HG03558 (cell line): ENCODE data around the gene F7.
"Not testable (repeated sequence)": the region's sequence is repeated elsewhere in the genome, so short reads cannot be mapped to it uniquely, and the experiment has no call there.

ENCODE experiments used
- ATAC-seq: cut with Tn5 transposase; IDR thresholded peaks from one replicate; pipeline ENCODE4 v1.9.1; 2021; ENCODE audit warnings: moderate number of reproducible peaks; ENCODE audit not compliant: unreplicated experiment; ENCODE audit errors: extremely low read depth

Gene F7

DNA sequence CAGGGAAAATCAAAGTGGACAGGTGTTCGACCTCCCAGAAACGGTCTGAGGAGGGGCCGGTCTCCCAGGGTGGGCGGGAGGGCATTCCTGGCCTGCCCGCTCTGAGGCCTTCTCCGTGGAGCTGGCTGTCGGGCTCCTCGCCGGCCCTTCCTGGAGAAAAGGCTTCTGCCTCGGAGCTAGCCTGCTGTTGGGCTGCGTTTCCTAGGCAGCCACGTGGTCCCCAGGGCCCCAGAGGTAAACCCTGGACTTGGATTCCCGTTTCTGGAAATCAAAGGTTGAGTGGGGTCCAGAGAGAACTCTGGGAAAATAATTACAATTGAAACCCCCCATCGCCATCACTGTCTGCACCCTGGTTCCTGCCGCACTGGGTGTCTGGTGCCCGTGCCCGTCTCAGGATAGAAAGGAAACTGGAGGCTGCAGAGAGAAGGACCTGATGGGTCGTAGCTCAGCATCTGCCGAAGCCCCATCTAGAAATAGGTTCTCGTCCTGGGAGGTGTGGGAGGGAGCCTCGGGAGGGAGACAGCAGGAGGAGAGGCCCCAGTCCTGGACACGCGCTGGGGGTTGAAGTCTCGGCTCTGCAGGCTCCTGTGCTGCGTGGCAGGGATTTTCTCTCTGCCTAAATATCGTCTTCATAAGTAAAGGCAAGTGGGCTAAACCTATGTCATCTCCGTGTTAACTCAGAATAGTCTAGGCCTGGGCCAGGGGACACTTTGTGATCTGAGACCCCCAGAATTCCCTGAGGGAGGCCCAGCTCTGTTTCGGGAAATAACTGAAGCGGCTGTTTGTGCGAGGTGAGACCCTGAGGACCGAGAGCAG, 45.2 kb downstream of the F7 start:
- no peak for ATAC-seq

DNA sequence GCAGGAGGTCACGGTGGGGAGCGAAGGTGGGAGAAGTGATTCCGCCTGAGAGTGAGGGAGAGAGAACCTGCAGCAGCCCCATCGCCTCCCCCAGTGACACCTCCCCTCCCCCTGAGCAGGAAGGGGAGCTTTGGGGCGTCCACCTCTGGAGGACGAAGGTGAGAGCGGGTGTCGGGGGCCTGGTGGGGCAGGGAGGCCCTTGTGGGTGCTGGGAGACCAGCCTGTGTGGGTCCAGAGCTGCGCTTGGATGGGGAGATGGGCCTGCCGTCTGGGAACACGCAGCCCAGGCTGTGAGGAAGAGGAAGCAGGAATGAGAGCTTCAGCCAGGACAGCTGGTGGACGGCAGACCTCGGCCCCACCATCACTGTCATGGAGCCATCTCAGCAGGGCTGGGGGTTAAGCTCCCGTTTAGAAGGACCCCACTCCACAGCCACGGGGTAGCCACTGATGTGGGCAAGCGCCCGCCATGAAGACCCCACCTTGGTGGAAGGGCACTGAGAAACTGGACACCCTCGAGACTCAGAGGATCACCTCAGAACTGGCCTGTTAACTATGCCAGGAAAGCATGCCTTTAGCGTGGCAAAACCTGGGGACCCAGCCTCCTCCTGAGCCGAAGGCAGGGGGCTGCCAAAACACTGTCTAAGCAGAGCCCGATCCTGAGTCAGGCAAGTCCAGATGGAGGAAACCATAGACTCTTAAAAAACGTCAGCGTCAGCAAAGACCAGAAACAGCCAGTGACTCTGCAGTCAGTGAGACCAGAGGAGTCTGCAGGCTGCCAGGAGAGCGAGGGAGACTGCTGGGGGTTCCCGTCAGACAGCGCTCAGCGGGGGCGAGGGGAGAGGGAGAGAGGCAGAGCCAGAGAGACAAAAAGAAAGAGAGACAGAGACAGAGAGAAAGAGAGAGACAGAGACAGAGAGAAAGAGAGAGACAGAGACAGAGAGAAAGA, 46.4 kb downstream of the F7 start:
- ATAC-seq: no peak

- ATAC-seq: no peak
Measured at GRCh38 chr13:113152691-113152983, 47.0 kb downstream of the F7 start.

- ATAC-seq: no peak
Measured at GRCh38 chr13:113152984-113153809, 47.6 kb downstream of the F7 start.

- ATAC-seq: no peak
Measured at GRCh38 chr13:113153810-113154748, 48.5 kb downstream of the F7 start.

GRCh38 chr13:113155201-113155600, 49.6 kb downstream of the F7 start:
- ATAC-seq: no peak

DNA sequence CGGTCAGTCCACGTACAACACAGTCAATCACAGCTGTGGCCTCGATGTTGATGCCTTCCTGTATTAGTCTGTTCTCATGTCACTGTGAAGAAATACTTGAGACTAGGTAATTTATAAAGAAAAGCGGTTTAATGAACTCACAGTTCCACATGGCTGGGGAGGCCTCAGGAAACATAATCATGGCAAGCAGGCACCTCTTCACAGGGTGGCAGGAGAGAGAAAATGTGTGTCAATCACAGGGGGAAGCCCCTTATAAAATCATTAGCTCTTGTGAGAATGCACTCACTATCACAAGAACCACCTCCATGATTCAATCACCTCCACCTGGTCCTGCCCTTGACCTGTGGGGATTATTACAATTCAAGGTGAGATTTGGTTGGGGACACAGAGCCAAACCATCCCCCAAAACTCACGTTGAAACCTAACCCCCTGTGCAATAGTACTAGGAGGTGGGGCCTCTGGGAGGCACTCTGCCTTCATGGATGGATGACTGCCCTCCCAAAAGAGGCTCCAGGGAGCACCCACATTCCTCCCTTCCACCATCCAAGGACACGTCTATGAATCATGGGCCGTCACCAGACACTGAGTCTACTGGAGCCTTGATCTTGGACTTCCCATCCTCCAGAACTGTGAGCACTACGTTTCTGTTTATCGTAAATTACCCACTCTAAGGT, 50.5 kb downstream of the F7 start:
- ATAC-seq: no peak

- ATAC-seq: no peak
Measured at GRCh38 chr13:113157206-113157928, 51.8 kb downstream of the F7 start.

DNA sequence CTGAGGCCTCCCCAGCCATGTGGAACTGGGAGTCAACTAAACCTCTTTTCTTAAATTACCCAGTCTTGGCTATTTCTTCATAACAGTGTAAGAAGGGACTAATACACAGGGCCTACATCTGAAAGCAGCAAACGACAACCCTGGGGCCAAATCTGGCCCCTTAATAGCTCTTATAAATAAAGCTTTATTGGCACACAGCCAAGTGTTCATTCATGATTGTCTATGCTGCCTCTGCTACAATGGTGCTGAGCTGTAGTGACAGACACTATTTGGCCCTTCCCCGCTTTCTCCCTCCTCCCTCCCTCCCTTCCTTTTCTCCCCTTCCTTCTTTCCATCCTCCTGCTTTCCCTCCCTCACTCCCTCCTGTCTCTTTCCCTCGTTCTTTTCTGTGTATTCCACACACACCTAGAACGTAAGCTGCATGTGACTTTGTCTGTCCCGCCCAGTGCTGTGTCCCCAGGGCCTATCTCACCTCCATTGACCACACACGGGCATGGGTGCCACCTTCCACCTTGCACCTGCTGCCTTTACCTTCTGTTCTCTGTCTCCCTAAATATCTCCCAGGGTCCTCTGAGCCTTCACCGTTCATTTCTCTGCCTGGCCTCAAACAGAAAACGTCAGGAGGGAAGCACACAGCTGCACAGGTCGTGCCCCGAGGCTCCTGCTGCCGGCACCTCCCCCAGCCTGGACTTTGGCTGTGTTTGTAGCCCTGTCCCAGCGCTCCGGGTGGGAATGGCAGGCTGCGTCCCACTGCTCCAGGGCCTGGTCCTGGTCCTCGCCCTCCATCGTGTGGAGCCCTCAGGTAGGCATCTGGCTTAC, 52.5 kb downstream of the F7 start, which contains the start of gene PROZ:
Gene PROZ, plus strand, starts transcription at position 720 of the 819 bp plus-strand sequence. Its CDS starts 13 bp downstream, at position 733.
- no peak for ATAC-seq

- no peak for ATAC-seq
Measured at GRCh38 chr13:113158946-113159345, 53.4 kb downstream of the F7 start.

- ATAC-seq: no peak
Measured at GRCh38 chr13:113159701-113160100, 54.1 kb downstream of the F7 start.

GRCh38 chr13:113160983-113161382, 55.4 kb downstream of the F7 start:
- ATAC-seq: no peak

DNA sequence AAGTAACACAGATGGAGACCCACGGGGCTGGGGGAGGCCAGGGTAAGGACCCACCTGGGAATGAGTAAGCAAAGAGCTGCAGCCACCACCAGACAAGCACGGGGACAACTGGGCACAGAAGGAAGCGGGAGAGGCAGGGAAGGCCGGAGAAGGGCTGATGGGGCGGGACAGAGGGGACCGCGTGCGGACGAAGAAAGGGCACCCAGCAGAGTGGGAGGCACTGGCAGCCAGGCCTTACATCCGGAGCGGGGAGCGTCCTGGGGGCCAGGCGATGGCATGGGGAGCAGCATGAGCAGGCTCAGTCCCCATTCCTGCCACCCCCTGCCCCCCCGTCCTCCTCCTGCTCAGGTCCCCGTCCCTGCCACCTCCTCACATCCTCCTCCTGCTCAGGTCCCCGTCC, 55.8 kb downstream of the F7 start:
- ATAC-seq: no peak

GRCh38 chr13:113161975-113162374, 56.4 kb downstream of the F7 start:
- not testable (repeated sequence) for ATAC-seq

- ATAC-seq: no peak
Measured at GRCh38 chr13:113162783-113163685, 57.4 kb downstream of the F7 start.

DNA sequence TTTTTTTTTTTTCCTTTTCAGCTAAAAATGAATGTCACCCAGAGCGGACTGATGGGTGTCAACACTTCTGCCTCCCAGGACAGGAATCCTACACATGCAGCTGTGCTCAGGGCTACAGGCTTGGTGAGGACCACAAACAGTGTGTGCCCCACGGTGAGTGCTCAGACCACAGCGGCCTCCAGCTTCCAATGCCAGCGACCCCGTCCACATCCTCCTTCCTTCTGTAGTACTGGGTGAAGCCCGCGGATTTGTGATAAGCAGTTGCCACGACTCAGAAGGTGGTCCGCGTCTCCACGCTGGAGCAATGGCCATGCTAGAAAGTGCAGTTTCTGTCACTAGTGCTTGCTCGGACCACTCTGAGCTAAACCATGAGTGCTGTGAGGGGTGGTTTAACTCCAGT, 58.9 kb downstream of the F7 start:
- no peak for ATAC-seq
